Fibroblast of mammary gland (primary cell): ENCODE measurements around the gene LNP1.
A peak's percentile ranks its signal among the peaks of the same experiment; 100 is the strongest.

ENCODE experiments used
- DNase-seq: peaks from one replicate; pipeline ENCODE4 v3.0.0-alpha.2; 2010; ENCODE audit warnings: low read depth
- H3K4me3 ChIP-seq: 2 replicates; pipeline ENCODE4 v1.5.1; 2011; ENCODE audit warnings: low read depth, mild to moderate bottlenecking, low read length, moderate library complexity; ENCODE audit not compliant: control insufficient read depth
- CTCF ChIP-seq: conservative IDR thresholded peaks from 2 replicates; pipeline ENCODE4 v1.5.1; 2011; ENCODE audit warnings: low read depth, low read length, inconsistent platforms; ENCODE audit not compliant: control insufficient read depth, insufficient read depth

The LNP1 gene

GRCh38 chr3:100427699-100428098 lies 26.4 kb downstream of the LNP1 start:
- no peak for TF ChIP-seq CTCF
- H3K4me3 ChIP-seq = no peak overlapping the region
- no peak for DNase-seq

- DNase-seq = no peak
- no peak for TF ChIP-seq CTCF
- H3K4me3 ChIP-seq = no peak overlapping the region
Measured at GRCh38 chr3:100429187-100429716, 27.9 kb downstream of the LNP1 start.

- peak; percentile 51 for DNase-seq
- no peak for TF ChIP-seq CTCF
- H3K4me3 ChIP-seq = no peak overlapping the region
Measured at GRCh38 chr3:100436951-100437350, 35.6 kb downstream of the LNP1 start.

GRCh38 chr3:100437721-100438622 lies 36.6 kb downstream of the LNP1 start:
- DNase-seq = no peak
- H3K4me3 ChIP-seq = no peak overlapping the region
- no peak for TF ChIP-seq CTCF

- no peak for DNase-seq
- H3K4me3 ChIP-seq = no peak overlapping the region
- no peak for TF ChIP-seq CTCF
Measured at GRCh38 chr3:100438623-100438974, 37.3 kb downstream of the LNP1 start.

- TF ChIP-seq CTCF = no peak
- H3K4me3 ChIP-seq = no peak overlapping the region
- no peak for DNase-seq
Measured at GRCh38 chr3:100440895-100441294, 39.6 kb downstream of the LNP1 start.
